ENCODE results near the gene ATP8B3.

ATP8B3 gene

GRCh38 chr19:1846517-1847204, 34.6 kb upstream of the ATP8B3 start:
- DNase-seq (ENCODE audit: low read depth): no peak
- peak overlapping the region; percentile 73 for H3K4me3 ChIP-seq (ENCODE audit: control insufficient read depth, low read depth, low read length)
- no peak for TF ChIP-seq CTCF (conservative IDR thresholded peaks at IDR 0.05; ENCODE audit: control insufficient read depth, insufficient read depth, low read depth, low read length)

GRCh38 chr19:1845642-1846041, 33.6 kb upstream of the ATP8B3 start:
- DNase-seq (ENCODE audit: low read depth): no peak
- H3K4me3 ChIP-seq (ENCODE audit: control insufficient read depth, low read depth, low read length): no peak overlapping the region
- no peak for TF ChIP-seq CTCF (conservative IDR thresholded peaks at IDR 0.05; ENCODE audit: control insufficient read depth, insufficient read depth, low read depth, low read length)

- TF ChIP-seq CTCF (conservative IDR thresholded peaks at IDR 0.05; ENCODE audit: control insufficient read depth, insufficient read depth, low read depth, low read length): no peak
- DNase-seq (ENCODE audit: low read depth): no peak
These were observed 33.0 kb upstream of the ATP8B3 start for GRCh38 chr19:1845125-1845515.

GRCh38 chr19:1844513-1845124, 32.5 kb upstream of the ATP8B3 start:
- no peak for DNase-seq (ENCODE audit: low read depth)

More at GRCh38 chr19:1845125-1845515, 33.0 kb upstream of the ATP8B3 start:
- H3K4me3 ChIP-seq (ENCODE audit: control insufficient read depth, low read depth, low read length): no peak overlapping the region

GRCh38 chr19:1843646-1844394, 31.7 kb upstream of the ATP8B3 start:
- H3K4me3 ChIP-seq (ENCODE audit: control insufficient read depth, low read depth, low read length): no peak overlapping the region
- no peak for DNase-seq (ENCODE audit: low read depth)
- TF ChIP-seq CTCF (conservative IDR thresholded peaks at IDR 0.05; ENCODE audit: control insufficient read depth, insufficient read depth, low read depth, low read length): peak; percentile 11

More at GRCh38 chr19:1844513-1845124, 32.5 kb upstream of the ATP8B3 start:
- H3K4me3 ChIP-seq (ENCODE audit: control insufficient read depth, low read depth, low read length): no peak overlapping the region
- TF ChIP-seq CTCF (conservative IDR thresholded peaks at IDR 0.05; ENCODE audit: control insufficient read depth, insufficient read depth, low read depth, low read length): no peak

- no peak overlapping the region for H3K4me3 ChIP-seq (ENCODE audit: control insufficient read depth, low read depth, low read length)
- TF ChIP-seq CTCF (conservative IDR thresholded peaks at IDR 0.05; ENCODE audit: control insufficient read depth, insufficient read depth, low read depth, low read length): no peak
- no peak for DNase-seq (ENCODE audit: low read depth)
These were observed 31.0 kb upstream of the ATP8B3 start for GRCh38 chr19:1843116-1843515.

Data from fibroblast of mammary gland (primary cell).